ENCODE measurements around the gene TSPAN11.

TSPAN11 gene

DNA sequence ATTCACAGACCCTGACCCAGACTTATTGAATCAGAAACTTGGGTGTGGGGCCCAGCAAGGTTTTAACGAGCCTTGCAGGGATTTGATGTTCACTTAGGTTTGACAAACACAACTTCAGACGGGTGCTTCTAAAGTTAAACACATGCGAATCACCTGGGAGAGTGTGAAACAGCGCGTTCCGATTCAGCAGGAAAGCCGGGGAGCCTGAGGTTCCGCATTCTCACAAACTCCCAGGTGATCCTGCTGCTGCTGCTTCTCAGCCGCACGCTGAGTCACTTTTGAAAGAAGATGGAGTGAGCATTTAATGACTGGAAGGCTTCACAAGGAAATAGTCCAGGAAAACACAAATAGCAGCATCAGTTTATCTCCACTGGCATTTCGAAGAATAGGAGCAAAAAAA, 102.9 kb downstream of the TSPAN11 start:
- TF ChIP-seq SP1 (IDR thresholded peaks at IDR 0.05) = no peak
- no peak for TF ChIP-seq CTBP1 (IDR thresholded peaks at IDR 0.05; ENCODE audit: borderline replicate concordance)
- TF ChIP-seq ARNT (IDR thresholded peaks at IDR 0.05) = no peak
- no peak for TF ChIP-seq HDGF (IDR thresholded peaks at IDR 0.05; ENCODE audit: borderline replicate concordance)
- TF ChIP-seq, protein P1, sequence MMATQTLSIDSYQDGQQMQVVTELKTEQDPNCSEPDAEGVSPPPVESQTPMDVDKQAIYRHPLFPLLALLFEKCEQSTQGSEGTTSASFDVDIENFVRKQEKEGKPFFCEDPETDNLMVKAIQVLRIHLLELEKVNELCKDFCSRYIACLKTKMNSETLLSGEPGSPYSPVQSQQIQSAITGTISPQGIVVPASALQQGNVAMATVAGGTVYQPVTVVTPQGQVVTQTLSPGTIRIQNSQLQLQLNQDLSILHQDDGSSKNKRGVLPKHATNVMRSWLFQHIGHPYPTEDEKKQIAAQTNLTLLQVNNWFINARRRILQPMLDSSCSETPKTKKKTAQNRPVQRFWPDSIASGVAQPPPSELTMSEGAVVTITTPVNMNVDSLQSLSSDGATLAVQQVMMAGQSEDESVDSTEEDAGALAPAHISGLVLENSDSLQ (IDR thresholded peaks at IDR 0.05) = no peak
- TF ChIP-seq ZNF384 (IDR thresholded peaks at IDR 0.05) = no peak
- no peak for TF ChIP-seq L3MBTL2 (conservative IDR thresholded peaks at IDR 0.05)
- no peak for TF ChIP-seq FOXK2 (IDR thresholded peaks at IDR 0.05)
- TF ChIP-seq TARDBP (IDR thresholded peaks at IDR 0.05) = no peak
- TF ChIP-seq BHLHE40 (IDR thresholded peaks at IDR 0.05; ENCODE audit: borderline replicate concordance) = no peak
- no peak for TF ChIP-seq FOXM1 (IDR thresholded peaks at IDR 0.05; ENCODE audit: borderline replicate concordance)
- TF ChIP-seq ELF4 (IDR thresholded peaks at IDR 0.05) = no peak
- no peak for TF ChIP-seq LEF1 (IDR thresholded peaks at IDR 0.05; ENCODE audit: borderline replicate concordance)
- no peak for TF ChIP-seq FOXA1 (IDR thresholded peaks at IDR 0.05)
- TF ChIP-seq SUZ12 (IDR thresholded peaks at IDR 0.05) = no peak
- no peak for TF ChIP-seq NFRKB (IDR thresholded peaks at IDR 0.05)
- CTCF ChIA-PET = no interaction called here
- POLR2A ChIA-PET = no interaction called here
- DNase-seq (ENCODE audit: extremely low spot score) = no peak

DNA sequence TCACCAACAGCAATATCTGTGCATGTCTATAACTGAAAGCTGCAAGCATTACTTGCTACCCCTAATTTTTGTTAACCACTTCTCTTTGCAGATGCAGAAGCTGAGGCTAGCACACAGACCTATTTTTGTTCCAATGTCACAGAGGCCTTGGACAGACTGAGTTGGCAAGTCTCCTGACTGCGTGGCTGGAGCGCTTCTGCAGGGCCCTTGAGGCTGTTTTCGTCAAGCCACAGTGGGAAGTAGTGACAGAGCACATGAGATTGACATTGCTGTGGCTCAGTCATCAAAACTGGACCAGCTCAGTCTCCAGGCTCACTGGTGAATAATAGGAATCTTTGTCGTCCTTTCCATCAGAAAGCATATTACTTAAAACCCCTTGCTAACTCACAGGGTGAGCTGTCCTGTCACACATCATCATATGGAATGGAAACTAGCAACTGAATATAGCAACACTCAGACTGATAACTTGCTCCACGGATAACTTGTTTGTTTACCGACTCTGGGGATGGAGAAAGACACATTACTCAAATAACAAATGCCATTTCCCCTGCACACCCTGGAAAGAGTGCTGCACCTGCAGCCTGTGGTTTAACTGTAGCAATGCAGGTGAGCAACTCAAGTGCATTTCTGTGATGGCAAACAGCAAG, 103.5 kb downstream of the TSPAN11 start:
- POLR2A ChIA-PET = no interaction called here
- no peak for DNase-seq (ENCODE audit: extremely low spot score)

DNA sequence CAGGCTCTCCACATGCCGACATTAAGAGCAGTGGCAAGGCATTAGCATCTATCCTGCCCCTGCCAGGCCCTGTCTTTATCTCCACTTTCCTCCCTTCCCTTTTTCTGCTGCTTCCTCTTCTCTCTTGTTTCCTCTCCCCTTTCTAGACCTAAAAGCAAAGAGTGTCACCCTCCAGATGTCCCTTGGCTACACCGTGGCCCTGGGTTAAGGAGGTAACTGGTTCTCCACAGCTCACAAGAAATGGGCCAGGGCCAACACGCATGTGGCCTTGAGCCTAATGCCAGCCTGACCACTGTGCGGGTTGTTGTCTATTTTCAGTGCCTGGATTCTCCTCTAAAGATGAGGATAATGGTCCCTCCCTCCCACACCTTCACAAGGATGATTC, 105.4 kb downstream of the TSPAN11 start:
- POLR2A ChIA-PET = no interaction called here
- CTCF ChIA-PET = no interaction called here

More for the DNA sequence above, 103.5 kb downstream of the TSPAN11 start:
- CTCF ChIA-PET = no interaction called here
- no peak for TF ChIP-seq BHLHE40 (IDR thresholded peaks at IDR 0.05; ENCODE audit: borderline replicate concordance)
- no peak for TF ChIP-seq SUZ12 (IDR thresholded peaks at IDR 0.05)
- TF ChIP-seq NFRKB (IDR thresholded peaks at IDR 0.05) = no peak
- no peak for TF ChIP-seq TARDBP (IDR thresholded peaks at IDR 0.05)
- TF ChIP-seq HDGF (IDR thresholded peaks at IDR 0.05; ENCODE audit: borderline replicate concordance) = no peak
- no peak for TF ChIP-seq FOXM1 (IDR thresholded peaks at IDR 0.05; ENCODE audit: borderline replicate concordance)
- no peak for TF ChIP-seq L3MBTL2 (conservative IDR thresholded peaks at IDR 0.05)
- no peak for TF ChIP-seq ZNF384 (IDR thresholded peaks at IDR 0.05)
- TF ChIP-seq FOXK2 (IDR thresholded peaks at IDR 0.05) = no peak
- TF ChIP-seq ELF4 (IDR thresholded peaks at IDR 0.05) = no peak

DNA sequence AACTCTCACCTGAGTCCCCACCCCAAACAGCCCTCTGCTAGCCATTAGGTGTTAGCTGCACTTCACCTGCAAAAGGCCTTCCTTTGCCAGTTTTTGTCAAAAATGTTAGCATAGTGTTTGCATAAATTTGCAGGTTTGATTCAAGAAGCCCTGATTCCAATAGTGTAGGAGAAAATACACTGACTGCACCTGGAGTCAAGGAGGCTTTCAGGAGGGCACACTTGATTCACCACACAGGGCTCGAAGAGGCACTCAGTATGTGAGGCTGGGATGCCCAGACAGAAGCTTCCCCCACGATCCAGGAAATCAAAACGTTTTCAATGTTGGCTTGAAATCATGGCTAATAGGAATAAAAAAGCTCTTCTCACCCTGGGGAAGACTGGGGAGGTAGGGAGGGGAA, 106.6 kb downstream of the TSPAN11 start:
- no peak for TF ChIP-seq FOXM1 (IDR thresholded peaks at IDR 0.05; ENCODE audit: borderline replicate concordance)
- TF ChIP-seq TARDBP (IDR thresholded peaks at IDR 0.05) = no peak
- ChIA-PET POLR2A (no interaction called here), CTCF (no interaction called here)

More for the DNA sequence above, 105.4 kb downstream of the TSPAN11 start:
- TF ChIP-seq LEF1 (IDR thresholded peaks at IDR 0.05; ENCODE audit: borderline replicate concordance) (no peak), TARDBP (IDR thresholded peaks at IDR 0.05) (no peak), FOXM1 (IDR thresholded peaks at IDR 0.05; ENCODE audit: borderline replicate concordance) (no peak), L3MBTL2 (conservative IDR thresholded peaks at IDR 0.05) (no peak), ARNT (IDR thresholded peaks at IDR 0.05) (no peak), HDGF (IDR thresholded peaks at IDR 0.05; ENCODE audit: borderline replicate concordance) (no peak), BHLHE40 (IDR thresholded peaks at IDR 0.05; ENCODE audit: borderline replicate concordance) (no peak), SP1 (IDR thresholded peaks at IDR 0.05) (no peak)
- DNase-seq (ENCODE audit: extremely low spot score) = no peak

DNA sequence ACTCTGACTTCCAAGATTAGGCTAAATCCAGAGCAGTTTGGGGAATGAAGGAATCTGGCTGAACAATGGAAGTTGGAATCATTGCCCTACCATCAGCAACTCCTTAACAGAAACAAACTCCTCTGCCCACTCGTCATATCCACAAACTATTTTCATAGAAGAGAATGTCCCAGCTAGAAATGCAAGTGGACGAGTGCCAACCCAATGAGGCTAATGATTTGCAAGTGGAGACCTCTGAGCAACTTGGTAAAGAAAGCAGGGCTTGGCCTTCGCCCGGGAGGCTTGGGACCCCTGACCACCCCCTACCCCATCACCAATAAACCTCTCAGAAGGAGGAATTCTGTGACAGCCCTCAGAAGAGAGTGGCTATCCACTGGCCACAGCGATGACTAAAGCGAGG, 107.1 kb downstream of the TSPAN11 start:
- CTCF ChIA-PET = no interaction called here

More for the DNA sequence above, 106.6 kb downstream of the TSPAN11 start:
- no peak for DNase-seq (ENCODE audit: extremely low spot score)

DNA sequence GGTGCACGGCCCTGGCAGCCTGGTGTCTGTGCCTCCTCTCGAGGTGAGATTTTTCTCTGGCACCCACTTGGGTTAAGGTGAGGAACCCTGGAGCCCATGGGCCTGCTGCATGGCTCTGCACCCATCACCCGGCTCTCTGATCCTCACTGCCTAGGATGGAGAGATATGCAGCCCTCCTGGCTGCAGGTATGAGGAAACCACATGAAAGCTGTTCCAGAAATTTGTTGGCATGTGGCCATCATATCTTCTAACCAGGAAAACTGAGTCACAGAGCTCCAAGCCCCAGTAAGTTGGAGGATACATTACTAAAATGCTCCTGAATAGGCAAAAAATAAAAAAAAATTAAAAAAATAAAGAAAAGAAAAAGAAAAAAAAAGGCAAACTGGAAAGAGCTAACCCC, 107.8 kb downstream of the TSPAN11 start:
- ChIA-PET POLR2A (no interaction called here), CTCF (no interaction called here)
- TF ChIP-seq ZNF384 (IDR thresholded peaks at IDR 0.05) = no peak
- no peak for TF ChIP-seq CTBP1 (IDR thresholded peaks at IDR 0.05; ENCODE audit: borderline replicate concordance)
- no peak for TF ChIP-seq SP1 (IDR thresholded peaks at IDR 0.05)
- no peak for TF ChIP-seq SUZ12 (IDR thresholded peaks at IDR 0.05)
- DNase-seq (ENCODE audit: extremely low spot score) = no peak

More for the DNA sequence above, 107.1 kb downstream of the TSPAN11 start:
- no peak for DNase-seq (ENCODE audit: extremely low spot score)
- POLR2A ChIA-PET = no interaction called here
- TF ChIP-seq ELF4 (IDR thresholded peaks at IDR 0.05) (no peak), ARNT (IDR thresholded peaks at IDR 0.05) (no peak), L3MBTL2 (conservative IDR thresholded peaks at IDR 0.05) (no peak), SUZ12 (IDR thresholded peaks at IDR 0.05) (no peak), NFRKB (IDR thresholded peaks at IDR 0.05) (no peak), HDGF (IDR thresholded peaks at IDR 0.05; ENCODE audit: borderline replicate concordance) (no peak), TARDBP (IDR thresholded peaks at IDR 0.05) (no peak), CTBP1 (IDR thresholded peaks at IDR 0.05; ENCODE audit: borderline replicate concordance) (no peak), BHLHE40 (IDR thresholded peaks at IDR 0.05; ENCODE audit: borderline replicate concordance) (no peak), SP1 (IDR thresholded peaks at IDR 0.05) (no peak), ZNF384 (IDR thresholded peaks at IDR 0.05) (no peak), FOXA1 (IDR thresholded peaks at IDR 0.05) (no peak), LEF1 (IDR thresholded peaks at IDR 0.05; ENCODE audit: borderline replicate concordance) (no peak)
- TF ChIP-seq, protein P1 (IDR thresholded peaks at IDR 0.05) = no peak

DNA sequence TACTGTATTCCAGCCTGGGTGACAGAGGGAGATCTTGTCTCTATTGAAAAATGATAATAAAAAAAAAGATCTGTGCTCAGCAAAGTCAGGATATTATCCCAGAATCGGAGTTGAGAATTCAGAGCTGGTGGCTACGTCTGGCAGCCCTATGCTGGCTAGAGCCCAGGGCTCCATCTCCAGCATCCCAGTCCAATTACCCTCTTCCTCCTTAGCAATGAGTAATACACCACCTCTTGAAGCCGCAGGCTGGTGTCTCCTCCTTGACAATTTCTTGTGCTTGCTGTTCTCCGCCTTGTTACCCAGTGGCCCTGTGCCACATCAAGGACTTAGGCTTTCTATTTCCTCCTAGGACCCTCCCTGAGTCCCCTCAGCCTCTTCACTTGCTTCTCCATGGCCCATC, 108.7 kb downstream of the TSPAN11 start:
- CTCF ChIA-PET = no interaction called here
- TF ChIP-seq FOXK2 (IDR thresholded peaks at IDR 0.05) = no peak
- no peak for TF ChIP-seq L3MBTL2 (conservative IDR thresholded peaks at IDR 0.05)
- TF ChIP-seq, protein P1 (IDR thresholded peaks at IDR 0.05) = no peak
- TF ChIP-seq LEF1 (IDR thresholded peaks at IDR 0.05; ENCODE audit: borderline replicate concordance) = no peak
- no peak for TF ChIP-seq BHLHE40 (IDR thresholded peaks at IDR 0.05; ENCODE audit: borderline replicate concordance)
- TF ChIP-seq FOXA1 (IDR thresholded peaks at IDR 0.05) = no peak
- no peak for TF ChIP-seq SUZ12 (IDR thresholded peaks at IDR 0.05)
- TF ChIP-seq CTBP1 (IDR thresholded peaks at IDR 0.05; ENCODE audit: borderline replicate concordance) = no peak
- TF ChIP-seq HDGF (IDR thresholded peaks at IDR 0.05; ENCODE audit: borderline replicate concordance) = no peak
- no peak for TF ChIP-seq ELF4 (IDR thresholded peaks at IDR 0.05)
- TF ChIP-seq ARNT (IDR thresholded peaks at IDR 0.05) = no peak
- no peak for TF ChIP-seq FOXM1 (IDR thresholded peaks at IDR 0.05; ENCODE audit: borderline replicate concordance)
- no peak for TF ChIP-seq SP1 (IDR thresholded peaks at IDR 0.05)
- no peak for TF ChIP-seq TARDBP (IDR thresholded peaks at IDR 0.05)
- no peak for TF ChIP-seq ZNF384 (IDR thresholded peaks at IDR 0.05)
- POLR2A ChIA-PET = no interaction called here
- no peak for DNase-seq (ENCODE audit: extremely low spot score)

Data from HEK293T (cell line).